Liver (tissue), 9 donors: ENCODE measurements around the gene SATB2. TPM values are rescaled to one million over a fixed set of nuclear protein-coding genes. Genes with fewer than 3 reads are reported as not detected.

Source experiments
- DNase-seq: peaks from one replicate; pipeline ENCODE4 v3.0.0-alpha.2; 2017; ENCODE audit warnings: low spot score
- H3K27ac ChIP-seq, 2 donors: one replicate each; pipeline ENCODE4 v1.7.0; 2013; ENCODE audit warnings: inconsistent platforms in 2 of 2, low read length in 2 of 2, control low read depth in 1 of 2, low read depth in 1 of 2, mild to moderate bottlenecking in 1 of 2
- H3K27me3 ChIP-seq, 4 donors: one replicate each; pipeline versions ENCODE4 v1.6.1 to v1.7.0; 2013; ENCODE audit warnings: low read length in 3 of 4, inconsistent platforms in 1 of 4, mild to moderate bottlenecking in 1 of 4, moderate library complexity in 1 of 4; ENCODE audit not compliant: control insufficient read depth in 4 of 4, insufficient read depth in 4 of 4
- H3K36me3 ChIP-seq, 4 donors: one replicate each; pipeline versions ENCODE4 v1.6.1 to v1.7.0; 2013; ENCODE audit warnings: low read length in 3 of 4, mild to moderate bottlenecking in 3 of 4, low read depth in 1 of 4, moderate library complexity in 1 of 4; ENCODE audit not compliant: control insufficient read depth in 4 of 4, insufficient read depth in 3 of 4
- H3K4me1 ChIP-seq, 4 donors: one replicate each; pipeline versions ENCODE4 v1.6.1 to v1.7.0; 2013; ENCODE audit warnings: low read length in 3 of 4, mild to moderate bottlenecking in 3 of 4, moderate library complexity in 1 of 4; ENCODE audit not compliant: control insufficient read depth in 4 of 4, insufficient read depth in 4 of 4
- H3K4me3 ChIP-seq, 3 donors: one replicate each; pipeline versions ENCODE4 v1.6.1 to v1.7.0; 2013; ENCODE audit warnings: low read length in 3 of 3, control low read depth in 1 of 3, low read depth in 1 of 3, mild to moderate bottlenecking in 1 of 3
- H3K9ac ChIP-seq, 2 donors: one replicate each; pipeline ENCODE4 v1.7.0; 2013; ENCODE audit warnings: low read length in 2 of 2, mild to moderate bottlenecking in 2 of 2, moderate library complexity in 2 of 2, control low read depth in 1 of 2, low read depth in 1 of 2
- H3K9me3 ChIP-seq, 4 donors: one replicate each; pipeline versions ENCODE4 v1.6.1 to v1.7.0; 2013; ENCODE audit warnings: low read length in 3 of 4; ENCODE audit not compliant: control insufficient read depth in 4 of 4
- EGR1 ChIP-seq, 2 donors: IDR thresholded peaks; 2 replicates each; pipeline ENCODE4 v1.6.1; 2016 to 2018; ENCODE audit warnings: antibody characterized with exemption in 2 of 2, low read depth in 2 of 2
- FOXA1 ChIP-seq: IDR thresholded peaks from 2 replicates; pipeline ENCODE4 v1.6.1; 2016; ENCODE audit warnings: antibody characterized with exemption
- FOXA2 ChIP-seq: IDR thresholded peaks from 2 replicates; pipeline ENCODE4 v1.6.1; 2016; ENCODE audit warnings: antibody characterized with exemption
- GABPA ChIP-seq, 2 donors: IDR thresholded peaks in 1 of 2; conservative IDR thresholded peaks in 1 of 2; 2 replicates each; pipeline ENCODE4 v1.6.1; 2016; ENCODE audit warnings: antibody characterized with exemption in 2 of 2, mild to moderate bottlenecking in 1 of 2, moderate library complexity in 1 of 2
- HNF4A ChIP-seq, 2 donors: conservative IDR thresholded peaks; 2 replicates each; pipeline ENCODE4 v1.6.1; 2016; ENCODE audit warnings: antibody characterized with exemption in 2 of 2, mild to moderate bottlenecking in 2 of 2
- HNF4G ChIP-seq: IDR thresholded peaks from 2 replicates; pipeline ENCODE4 v1.6.1; 2016; ENCODE audit warnings: antibody characterized with exemption
- JUND ChIP-seq, 2 donors: IDR thresholded peaks; 2 replicates each; pipeline ENCODE4 v1.6.1; 2016; ENCODE audit warnings: antibody characterized with exemption in 2 of 2
- NR2F2 ChIP-seq: IDR thresholded peaks from 2 replicates; pipeline ENCODE4 v1.6.1; 2016; ENCODE audit warnings: antibody characterized with exemption
- RAD21 ChIP-seq, 2 donors: IDR thresholded peaks; 2 replicates each; pipeline ENCODE4 v1.6.1; 2016; ENCODE audit warnings: antibody characterized with exemption in 2 of 2, mild to moderate bottlenecking in 2 of 2
- RXRA ChIP-seq, 2 donors: IDR thresholded peaks; 2 replicates each; pipeline ENCODE4 v1.6.1; 2017 to 2018; ENCODE audit warnings: antibody characterized with exemption in 2 of 2, mild to moderate bottlenecking in 1 of 2
- SP1 ChIP-seq: IDR thresholded peaks from 2 replicates; pipeline ENCODE4 v1.6.1; 2018; ENCODE audit warnings: antibody characterized with exemption, mild to moderate bottlenecking
- TAF1 ChIP-seq: conservative IDR thresholded peaks from 2 replicates; pipeline ENCODE4 v1.6.1; 2016; ENCODE audit warnings: antibody characterized with exemption, mild to moderate bottlenecking
- YY1 ChIP-seq: IDR thresholded peaks from 2 replicates; pipeline ENCODE4 v1.6.1; 2016; ENCODE audit warnings: antibody characterized with exemption, mild to moderate bottlenecking
- WGBS: extraction: QIAGEN DNeasy Blood & Tissue Kit; methylation state at CpG from one replicate; pipeline ENCODE4 v1.1.7; 2013; 5-methylcytosine and 5-hydroxymethylcytosine counted together
- polyA plus RNA-seq, 2 donors: library from polyadenylated mRNA; stranded (reverse) in 1 of 2; unstranded in 1 of 2; fragments of 200-250 nt in 1 of 2; fragments of >200 nt in 1 of 2; fragmentation: Nextera tagmentation in 1 of 2; extraction: Ambion mirVana in 1 of 2; gene quantifications; one replicate each; pipeline versions ENCODE4 v1.2.1 to v1.2.3, GENCODE V29; 2013 to 2015
- total RNA-seq, 2 donors: library from RNA; depleted of rRNA; stranded (reverse); fragments of >200 nt; gene quantifications; one replicate each; pipeline ENCODE4 v1.2.3, GENCODE V29; 2014
- TF ChIP-seq, protein P1 (sequence below): IDR thresholded peaks from 2 replicates; pipeline ENCODE4 v1.6.1; 2016; ENCODE audit warnings: antibody characterized with exemption
- TF ChIP-seq, protein P2 (sequence below): IDR thresholded peaks from 2 replicates; pipeline ENCODE4 v1.6.1; 2016; ENCODE audit warnings: antibody characterized with exemption
- TF ChIP-seq, protein P3 (sequence below): fragments of 150-350 bp; IDR thresholded peaks from 2 replicates; pipeline ENCODE4 v1.5.1; 2017; ENCODE audit warnings: improper control_type of control experiment, low read depth, low read length; ENCODE audit not compliant: missing input control
- TF ChIP-seq, protein P4 (sequence below): IDR thresholded peaks from 2 replicates; pipeline ENCODE4 v1.6.1; 2016; ENCODE audit warnings: antibody characterized with exemption, mild to moderate bottlenecking
- TF ChIP-seq, protein P5 (sequence below): IDR thresholded peaks from 2 replicates; pipeline ENCODE4 v1.6.1; 2016; ENCODE audit warnings: antibody characterized with exemption
- donor health status: healthy.
- donor health status: healthy.
- donor health status: healthy.
- donor health status: healthy.
- donor health status: healthy.

The SATB2 gene
- total and polyA plus RNA-seq, 4 donors = 0.19 to 2.3 (median 0.91) TPM

DNA sequence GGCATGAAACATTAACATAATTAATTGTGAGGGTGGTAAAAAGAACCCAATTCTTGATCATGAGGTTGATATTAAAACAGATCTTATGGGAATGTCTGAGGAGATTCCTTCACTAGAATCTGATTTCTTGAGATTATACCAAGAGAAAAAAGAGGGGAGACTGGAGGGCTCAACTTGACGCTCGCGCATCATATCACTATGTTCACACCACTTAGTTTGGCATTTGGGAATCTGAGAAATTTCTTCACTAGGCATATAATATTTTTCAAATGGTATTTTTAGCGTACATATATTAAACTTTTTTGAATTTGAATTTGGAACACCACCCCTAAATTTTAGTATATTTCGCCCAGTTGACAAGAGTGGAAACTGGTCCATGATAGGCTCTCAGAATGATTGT lies 140.1 kb downstream of the SATB2 start:
- Histone ChIP-seq H3K27me3 (no peaks in the 10 kb centered on the region), H3K4me1 (no peaks in the 10 kb centered on the region), H3K27ac (no peak overlapping the region), H3K9me3 (no peaks in the 10 kb centered on the region), H3K9ac (no peak overlapping the region), H3K4me3 (no peak overlapping the region), H3K36me3 (no peaks in the 10 kb centered on the region)
- TF ChIP-seq, protein P1, sequence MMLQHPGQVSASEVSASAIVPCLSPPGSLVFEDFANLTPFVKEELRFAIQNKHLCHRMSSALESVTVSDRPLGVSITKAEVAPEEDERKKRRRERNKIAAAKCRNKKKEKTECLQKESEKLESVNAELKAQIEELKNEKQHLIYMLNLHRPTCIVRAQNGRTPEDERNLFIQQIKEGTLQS = no peak
- TF ChIP-seq JUND (IDR thresholded peaks at IDR 0.05) (no peak), TAF1 (no peak), SP1 (no peak), GABPA (IDR thresholded peaks at IDR 0.05 in 1 of 2, conservative IDR thresholded peaks at IDR 0.05 in 1 of 2) (no peak), NR2F2 (no peak), FOXA1 (no peak), RAD21 (IDR thresholded peaks at IDR 0.05) (no peak), YY1 (no peak), HNF4G (no peak), RXRA (IDR thresholded peaks at IDR 0.05) (no peak), HNF4A (conservative IDR thresholded peaks at IDR 0.05) (no peak), FOXA2 (no peak), EGR1 (IDR thresholded peaks at IDR 0.05; ENCODE audit: low read depth in 2 of 2) (no peak)
- TF ChIP-seq, protein P2, sequence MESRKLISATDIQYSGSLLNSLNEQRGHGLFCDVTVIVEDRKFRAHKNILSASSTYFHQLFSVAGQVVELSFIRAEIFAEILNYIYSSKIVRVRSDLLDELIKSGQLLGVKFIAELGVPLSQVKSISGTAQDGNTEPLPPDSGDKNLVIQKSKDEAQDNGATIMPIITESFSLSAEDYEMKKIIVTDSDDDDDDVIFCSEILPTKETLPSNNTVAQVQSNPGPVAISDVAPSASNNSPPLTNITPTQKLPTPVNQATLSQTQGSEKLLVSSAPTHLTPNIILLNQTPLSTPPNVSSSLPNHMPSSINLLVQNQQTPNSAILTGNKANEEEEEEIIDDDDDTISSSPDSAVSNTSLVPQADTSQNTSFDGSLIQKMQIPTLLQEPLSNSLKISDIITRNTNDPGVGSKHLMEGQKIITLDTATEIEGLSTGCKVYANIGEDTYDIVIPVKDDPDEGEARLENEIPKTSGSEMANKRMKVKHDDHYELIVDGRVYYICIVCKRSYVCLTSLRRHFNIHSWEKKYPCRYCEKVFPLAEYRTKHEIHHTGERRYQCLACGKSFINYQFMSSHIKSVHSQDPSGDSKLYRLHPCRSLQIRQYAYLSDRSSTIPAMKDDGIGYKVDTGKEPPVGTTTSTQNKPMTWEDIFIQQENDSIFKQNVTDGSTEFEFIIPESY = no peak
- TF ChIP-seq, protein P3, sequence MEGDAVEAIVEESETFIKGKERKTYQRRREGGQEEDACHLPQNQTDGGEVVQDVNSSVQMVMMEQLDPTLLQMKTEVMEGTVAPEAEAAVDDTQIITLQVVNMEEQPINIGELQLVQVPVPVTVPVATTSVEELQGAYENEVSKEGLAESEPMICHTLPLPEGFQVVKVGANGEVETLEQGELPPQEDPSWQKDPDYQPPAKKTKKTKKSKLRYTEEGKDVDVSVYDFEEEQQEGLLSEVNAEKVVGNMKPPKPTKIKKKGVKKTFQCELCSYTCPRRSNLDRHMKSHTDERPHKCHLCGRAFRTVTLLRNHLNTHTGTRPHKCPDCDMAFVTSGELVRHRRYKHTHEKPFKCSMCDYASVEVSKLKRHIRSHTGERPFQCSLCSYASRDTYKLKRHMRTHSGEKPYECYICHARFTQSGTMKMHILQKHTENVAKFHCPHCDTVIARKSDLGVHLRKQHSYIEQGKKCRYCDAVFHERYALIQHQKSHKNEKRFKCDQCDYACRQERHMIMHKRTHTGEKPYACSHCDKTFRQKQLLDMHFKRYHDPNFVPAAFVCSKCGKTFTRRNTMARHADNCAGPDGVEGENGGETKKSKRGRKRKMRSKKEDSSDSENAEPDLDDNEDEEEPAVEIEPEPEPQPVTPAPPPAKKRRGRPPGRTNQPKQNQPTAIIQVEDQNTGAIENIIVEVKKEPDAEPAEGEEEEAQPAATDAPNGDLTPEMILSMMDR = no peak
- TF ChIP-seq, protein P4, sequence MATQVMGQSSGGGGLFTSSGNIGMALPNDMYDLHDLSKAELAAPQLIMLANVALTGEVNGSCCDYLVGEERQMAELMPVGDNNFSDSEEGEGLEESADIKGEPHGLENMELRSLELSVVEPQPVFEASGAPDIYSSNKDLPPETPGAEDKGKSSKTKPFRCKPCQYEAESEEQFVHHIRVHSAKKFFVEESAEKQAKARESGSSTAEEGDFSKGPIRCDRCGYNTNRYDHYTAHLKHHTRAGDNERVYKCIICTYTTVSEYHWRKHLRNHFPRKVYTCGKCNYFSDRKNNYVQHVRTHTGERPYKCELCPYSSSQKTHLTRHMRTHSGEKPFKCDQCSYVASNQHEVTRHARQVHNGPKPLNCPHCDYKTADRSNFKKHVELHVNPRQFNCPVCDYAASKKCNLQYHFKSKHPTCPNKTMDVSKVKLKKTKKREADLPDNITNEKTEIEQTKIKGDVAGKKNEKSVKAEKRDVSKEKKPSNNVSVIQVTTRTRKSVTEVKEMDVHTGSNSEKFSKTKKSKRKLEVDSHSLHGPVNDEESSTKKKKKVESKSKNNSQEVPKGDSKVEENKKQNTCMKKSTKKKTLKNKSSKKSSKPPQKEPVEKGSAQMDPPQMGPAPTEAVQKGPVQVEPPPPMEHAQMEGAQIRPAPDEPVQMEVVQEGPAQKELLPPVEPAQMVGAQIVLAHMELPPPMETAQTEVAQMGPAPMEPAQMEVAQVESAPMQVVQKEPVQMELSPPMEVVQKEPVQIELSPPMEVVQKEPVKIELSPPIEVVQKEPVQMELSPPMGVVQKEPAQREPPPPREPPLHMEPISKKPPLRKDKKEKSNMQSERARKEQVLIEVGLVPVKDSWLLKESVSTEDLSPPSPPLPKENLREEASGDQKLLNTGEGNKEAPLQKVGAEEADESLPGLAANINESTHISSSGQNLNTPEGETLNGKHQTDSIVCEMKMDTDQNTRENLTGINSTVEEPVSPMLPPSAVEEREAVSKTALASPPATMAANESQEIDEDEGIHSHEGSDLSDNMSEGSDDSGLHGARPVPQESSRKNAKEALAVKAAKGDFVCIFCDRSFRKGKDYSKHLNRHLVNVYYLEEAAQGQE = no peak
- TF ChIP-seq, protein P5, sequence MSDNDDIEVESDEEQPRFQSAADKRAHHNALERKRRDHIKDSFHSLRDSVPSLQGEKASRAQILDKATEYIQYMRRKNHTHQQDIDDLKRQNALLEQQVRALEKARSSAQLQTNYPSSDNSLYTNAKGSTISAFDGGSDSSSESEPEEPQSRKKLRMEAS = no peak
- no peak for DNase-seq
- WGBS = 97% methylated on average over 5 of the region's 5 CpGs
